ENCODE data around the gene SLIT3.
"Not testable (repeated sequence)": the region's sequence is repeated elsewhere in the genome, so short reads cannot be mapped to it uniquely, and the experiment has no call there.

The SLIT3 gene

GRCh38 chr5:169112016-169112415 is 188.9 kb downstream of the SLIT3 start:
- H3K4me3 ChIP-seq (ENCODE audit: low read depth, low read length) = no peak overlapping the region
- TF ChIP-seq CTCF (conservative IDR thresholded peaks at IDR 0.05; ENCODE audit: low read depth, low read length) = no peak
- DNase-seq (ENCODE audit: low read depth) = no peak

GRCh38 chr5:169106911-169107706 is 193.8 kb downstream of the SLIT3 start:
- DNase-seq (ENCODE audit: low read depth) = peak; percentile 4
- no peak for TF ChIP-seq CTCF (conservative IDR thresholded peaks at IDR 0.05; ENCODE audit: low read depth, low read length)

GRCh38 chr5:169105582-169105981 is 195.4 kb downstream of the SLIT3 start:
- H3K4me3 ChIP-seq (ENCODE audit: low read depth, low read length); DNase-seq (ENCODE audit: low read depth): not testable (repeated sequence)

More at GRCh38 chr5:169106911-169107706, 193.8 kb downstream of the SLIT3 start:
- no peak overlapping the region for H3K4me3 ChIP-seq (ENCODE audit: low read depth, low read length)

- DNase-seq (ENCODE audit: low read depth) = no peak
- no peak overlapping the region for H3K4me3 ChIP-seq (ENCODE audit: low read depth, low read length)
- no peak for TF ChIP-seq CTCF (conservative IDR thresholded peaks at IDR 0.05; ENCODE audit: low read depth, low read length)
Measured at GRCh38 chr5:169104937-169105494, 195.9 kb downstream of the SLIT3 start.

- no peak overlapping the region for H3K4me3 ChIP-seq (ENCODE audit: low read depth, low read length)
- DNase-seq (ENCODE audit: low read depth) = no peak
- no peak for TF ChIP-seq CTCF (conservative IDR thresholded peaks at IDR 0.05; ENCODE audit: low read depth, low read length)
Measured at GRCh38 chr5:169103586-169104181, 197.3 kb downstream of the SLIT3 start.

- TF ChIP-seq CTCF (conservative IDR thresholded peaks at IDR 0.05; ENCODE audit: low read depth, low read length) = no peak
- no peak overlapping the region for H3K4me3 ChIP-seq (ENCODE audit: low read depth, low read length)
- DNase-seq (ENCODE audit: low read depth) = no peak
Measured at GRCh38 chr5:169101966-169102365, 199.0 kb downstream of the SLIT3 start.

GRCh38 chr5:169100735-169101075 is 200.2 kb downstream of the SLIT3 start:
- no peak for DNase-seq (ENCODE audit: low read depth)
- TF ChIP-seq CTCF (conservative IDR thresholded peaks at IDR 0.05; ENCODE audit: low read depth, low read length) = no peak
- H3K4me3 ChIP-seq (ENCODE audit: low read depth, low read length) = no peak overlapping the region
